Measurements from ENCODE around the gene EDDM13.

- TF ChIP-seq GATA3 (IDR thresholded peaks at IDR 0.05; ENCODE audit: low read depth, low read length), result no peak
- no peak for TF ChIP-seq GATA2 (IDR thresholded peaks at IDR 0.05; ENCODE audit: low read depth, low read length)
These were observed 49.6 kb upstream of the EDDM13 start for GRCh38 chr19:56222901-56223300.
